GM15510 (cell line): ENCODE data around the gene POU4F3.

ENCODE experiments used
- POLR2A ChIP-seq: IDR thresholded peaks from 3 replicates; pipeline ENCODE4 v1.6.1; 2011; ENCODE audit warnings: borderline replicate concordance; ENCODE audit not compliant: insufficient read length; ENCODE audit errors: extremely low read depth

Gene POU4F3

GRCh38 chr5:146338774-146339714, at the start of gene POU4F3:
Gene POU4F3 (plus strand): TSS chr5:146338839. CDS start chr5:146339113, 274 bp downstream.
- no peak for TF ChIP-seq POLR2A

GRCh38 chr5:146290318-146290717, 48.3 kb upstream of the POU4F3 start:
- TF ChIP-seq POLR2A: no peak

- TF ChIP-seq POLR2A: no peak
These were observed 47.1 kb upstream of the POU4F3 start for GRCh38 chr5:146291421-146292074.

GRCh38 chr5:146296245-146296644, 42.4 kb upstream of the POU4F3 start:
- no peak for TF ChIP-seq POLR2A

GRCh38 chr5:146301626-146302025, 37.0 kb upstream of the POU4F3 start:
- no peak for TF ChIP-seq POLR2A

- no peak for TF ChIP-seq POLR2A
These were observed 36.2 kb upstream of the POU4F3 start for GRCh38 chr5:146302406-146302805.

- TF ChIP-seq POLR2A: no peak
These were observed 31.8 kb upstream of the POU4F3 start for GRCh38 chr5:146306838-146307237.

- TF ChIP-seq POLR2A: no peak
These were observed 30.8 kb upstream of the POU4F3 start for GRCh38 chr5:146307796-146308195.

GRCh38 chr5:146310540-146310939, 28.1 kb upstream of the POU4F3 start:
- TF ChIP-seq POLR2A: no peak

GRCh38 chr5:146311278-146311677, 27.4 kb upstream of the POU4F3 start:
- TF ChIP-seq POLR2A: no peak

- no peak for TF ChIP-seq POLR2A
These were observed 25.6 kb upstream of the POU4F3 start for GRCh38 chr5:146313027-146313426.

- no peak for TF ChIP-seq POLR2A
These were observed 17.1 kb upstream of the POU4F3 start for GRCh38 chr5:146321571-146321970.

- no peak for TF ChIP-seq POLR2A
These were observed 11.3 kb upstream of the POU4F3 start for GRCh38 chr5:146327257-146327870.

- TF ChIP-seq POLR2A: no peak
These were observed 10.7 kb upstream of the POU4F3 start for GRCh38 chr5:146327989-146328388.

- no peak for TF ChIP-seq POLR2A
These were observed 8.9 kb upstream of the POU4F3 start for GRCh38 chr5:146329697-146330096.

- no peak for TF ChIP-seq POLR2A
These were observed 7.2 kb upstream of the POU4F3 start for GRCh38 chr5:146331423-146331822.

- TF ChIP-seq POLR2A: no peak
These were observed 4.5 kb upstream of the POU4F3 start for GRCh38 chr5:146334074-146334533.
